Astrocyte (in vitro differentiated cells and primary cell): ENCODE measurements around the gene LIN28B.

ENCODE experiments used
- EZH2 ChIP-seq: IDR thresholded peaks from 2 replicates; pipeline ENCODE4 v1.6.1; 2012; ENCODE audit warnings: mild to moderate bottlenecking, low read length, inconsistent platforms; ENCODE audit not compliant: insufficient read depth
- TF ChIP-seq, protein P1 (sequence below): IDR thresholded peaks from 2 replicates; pipeline ENCODE4 v1.5.1; 2011; ENCODE audit warnings: low read depth, mild to moderate bottlenecking, inconsistent platforms, low read length, moderate library complexity; ENCODE audit not compliant: insufficient read depth

DNA sequence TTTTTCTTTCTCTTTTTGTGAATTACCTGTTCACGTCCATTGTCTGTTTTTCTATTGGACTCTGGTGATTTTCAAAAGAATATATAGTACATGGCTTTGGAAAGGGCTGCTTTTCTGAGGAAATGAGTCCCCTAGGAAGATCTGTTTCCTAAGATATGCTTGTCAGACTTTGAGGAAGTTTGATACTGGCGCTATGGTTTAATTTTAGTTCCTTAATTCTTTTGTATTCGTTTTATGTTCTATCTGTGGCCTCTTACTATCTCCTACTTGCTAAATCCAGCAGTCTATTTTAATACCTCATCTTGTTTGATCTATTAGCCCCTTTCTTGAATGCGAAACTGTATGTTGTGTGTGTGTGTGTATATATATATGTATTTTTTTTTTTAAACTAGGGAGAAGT is 101.9 kb downstream of the LIN28B start:
- TF ChIP-seq, protein P1, sequence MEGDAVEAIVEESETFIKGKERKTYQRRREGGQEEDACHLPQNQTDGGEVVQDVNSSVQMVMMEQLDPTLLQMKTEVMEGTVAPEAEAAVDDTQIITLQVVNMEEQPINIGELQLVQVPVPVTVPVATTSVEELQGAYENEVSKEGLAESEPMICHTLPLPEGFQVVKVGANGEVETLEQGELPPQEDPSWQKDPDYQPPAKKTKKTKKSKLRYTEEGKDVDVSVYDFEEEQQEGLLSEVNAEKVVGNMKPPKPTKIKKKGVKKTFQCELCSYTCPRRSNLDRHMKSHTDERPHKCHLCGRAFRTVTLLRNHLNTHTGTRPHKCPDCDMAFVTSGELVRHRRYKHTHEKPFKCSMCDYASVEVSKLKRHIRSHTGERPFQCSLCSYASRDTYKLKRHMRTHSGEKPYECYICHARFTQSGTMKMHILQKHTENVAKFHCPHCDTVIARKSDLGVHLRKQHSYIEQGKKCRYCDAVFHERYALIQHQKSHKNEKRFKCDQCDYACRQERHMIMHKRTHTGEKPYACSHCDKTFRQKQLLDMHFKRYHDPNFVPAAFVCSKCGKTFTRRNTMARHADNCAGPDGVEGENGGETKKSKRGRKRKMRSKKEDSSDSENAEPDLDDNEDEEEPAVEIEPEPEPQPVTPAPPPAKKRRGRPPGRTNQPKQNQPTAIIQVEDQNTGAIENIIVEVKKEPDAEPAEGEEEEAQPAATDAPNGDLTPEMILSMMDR = no peak
- no peak for TF ChIP-seq EZH2
